Smooth muscle cell (in vitro differentiated cells): ENCODE measurements around the gene CCL22. TPM values are rescaled to one million over a fixed set of nuclear protein-coding genes. Genes with fewer than 3 reads are reported as not detected.

ENCODE experiments used
- DNase-seq: peaks from one replicate; lab custom pipeline; 2025; ENCODE audit not compliant: unreplicated experiment; lab: John Stamatoyannopoulos, UW
- H2AFZ ChIP-seq: fragments of 200-600 bp; sonication (generic); 2 replicates; pipeline ENCODE4 v1.6.0; 2016; ENCODE audit warnings: antibody characterized with exemption, low read depth, mild to moderate bottlenecking
- H3F3A ChIP-seq: fragments of 200-600 bp; sonication (generic); 2 replicates; pipeline ENCODE4 v1.6.0; 2017; ENCODE audit warnings: antibody characterized with exemption, low read depth
- H3K27ac ChIP-seq: fragments of 200-600 bp; sonication (generic); 2 replicates; pipeline ENCODE4 v1.5.1; 2016; ENCODE audit warnings: low read depth, mild to moderate bottlenecking
- H3K27me3 ChIP-seq: fragments of 200-600 bp; sonication (generic); 2 replicates; pipeline ENCODE4 v1.6.1; 2016; ENCODE audit warnings: low read depth, mild to moderate bottlenecking
- H3K36me3 ChIP-seq: fragments of 200-600 bp; sonication (generic); 2 replicates; pipeline ENCODE4 v1.5.1; 2016; ENCODE audit warnings: low read depth
- H3K4me1 ChIP-seq: fragments of 200-600 bp; sonication (generic); 2 replicates; pipeline ENCODE4 v1.5.1; 2016; ENCODE audit warnings: low read depth
- H3K4me2 ChIP-seq: fragments of 200-600 bp; sonication (generic); 2 replicates; pipeline ENCODE4 v1.6.0; 2016; ENCODE audit warnings: mild to moderate bottlenecking
- H3K4me3 ChIP-seq: fragments of 200-600 bp; sonication (generic); 2 replicates; pipeline ENCODE4 v1.5.1; 2016; ENCODE audit warnings: mild to moderate bottlenecking
- H3K79me2 ChIP-seq: fragments of 200-600 bp; sonication (generic); 2 replicates; pipeline ENCODE4 v1.6.0; 2016; ENCODE audit warnings: low read depth, mild to moderate bottlenecking
- H3K9ac ChIP-seq: fragments of 200-600 bp; sonication (generic); 2 replicates; pipeline ENCODE4 v1.6.0; 2016; ENCODE audit warnings: low read depth
- H3K9me3 ChIP-seq: fragments of 200-600 bp; sonication (generic); replicated peaks from 2 replicates; pipeline ENCODE4 v1.5.1; 2016; ENCODE audit warnings: low read depth
- H4K20me1 ChIP-seq: fragments of 200-600 bp; sonication (generic); 2 replicates; pipeline ENCODE4 v1.6.0; 2016; ENCODE audit warnings: low read depth
- WGBS: methylation state at CpG from one replicate; pipeline ENCODE4 v1.1.7; 2016; ENCODE audit warnings: low lambda C conversion rate; 5-methylcytosine and 5-hydroxymethylcytosine counted together
- polyA plus RNA-seq: library from polyadenylated mRNA; unstranded; fragments of >200 nt; fragmentation: Nextera tagmentation; extraction: Ambion mirVana; gene quantifications from 2 replicates; pipeline ENCODE4 v1.2.1, GENCODE V29; 2016
- small RNA-seq: library from RNA; depleted of rRNA; stranded (forward); fragments of <200 nt; gene quantifications from one replicate; pipeline ENCODE3, GENCODE V24; 2014
- total RNA-seq: library from RNA; depleted of rRNA; stranded (reverse); fragments of >200 nt; gene quantifications from 2 replicates; pipeline ENCODE4 v1.2.3, GENCODE V29; 2014
- TF ChIP-seq, protein P1 (sequence below): fragments of 200-600 bp; sonication (generic); IDR thresholded peaks from 2 replicates; pipeline ENCODE4 v1.5.1; 2017; ENCODE audit warnings: borderline replicate concordance, mild to moderate bottlenecking, antibody characterized with exemption; ENCODE audit not compliant: insufficient read depth, poor library complexity, severe bottlenecking

Gene CCL22
- total and polyA plus RNA-seq, 2 experiments from 2014 or later = not detected

DNA sequence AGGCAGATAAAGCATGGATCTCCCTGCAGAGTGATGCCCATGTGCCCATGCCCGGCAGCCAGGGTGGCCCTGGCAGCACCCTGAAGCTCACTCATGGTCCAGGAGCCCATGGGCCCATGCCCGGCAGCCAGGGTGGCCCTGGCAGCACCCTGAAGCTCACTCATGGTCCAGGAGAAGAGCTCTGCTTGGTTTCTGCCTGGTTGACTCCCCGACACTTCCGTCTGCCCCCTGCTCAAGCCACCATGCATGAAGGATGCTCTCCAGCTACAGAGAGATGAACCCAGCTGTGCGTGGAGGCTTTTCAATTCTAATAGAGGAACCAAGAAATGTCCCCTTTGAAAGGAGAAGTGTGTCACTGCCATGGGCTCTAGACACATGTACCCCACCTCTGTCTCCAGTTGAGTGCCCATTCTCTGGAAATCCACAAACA lies 54.7 kb downstream of the CCL22 start:
- H3K4me2 ChIP-seq = no peak overlapping the region
- no peak overlapping the region for H3K27ac ChIP-seq
- H3K4me1 ChIP-seq = no peaks in the 10 kb centered on the region
- H4K20me1 ChIP-seq = no peaks in the 10 kb centered on the region
- H3K4me3 ChIP-seq = no peak overlapping the region
- no peak for DNase-seq
- no peaks in the 10 kb centered on the region for H3K27me3 ChIP-seq
- no peaks in the 10 kb centered on the region for H3K9me3 ChIP-seq
- H3F3A ChIP-seq = no peaks in the 10 kb centered on the region
- H2AFZ ChIP-seq = no peak overlapping the region
- WGBS = 95% methylated on average over 5 of the region's 5 CpGs
- no peaks in the 10 kb centered on the region for H3K36me3 ChIP-seq
- H3K9ac ChIP-seq = no peak overlapping the region
- TF ChIP-seq, protein P1, sequence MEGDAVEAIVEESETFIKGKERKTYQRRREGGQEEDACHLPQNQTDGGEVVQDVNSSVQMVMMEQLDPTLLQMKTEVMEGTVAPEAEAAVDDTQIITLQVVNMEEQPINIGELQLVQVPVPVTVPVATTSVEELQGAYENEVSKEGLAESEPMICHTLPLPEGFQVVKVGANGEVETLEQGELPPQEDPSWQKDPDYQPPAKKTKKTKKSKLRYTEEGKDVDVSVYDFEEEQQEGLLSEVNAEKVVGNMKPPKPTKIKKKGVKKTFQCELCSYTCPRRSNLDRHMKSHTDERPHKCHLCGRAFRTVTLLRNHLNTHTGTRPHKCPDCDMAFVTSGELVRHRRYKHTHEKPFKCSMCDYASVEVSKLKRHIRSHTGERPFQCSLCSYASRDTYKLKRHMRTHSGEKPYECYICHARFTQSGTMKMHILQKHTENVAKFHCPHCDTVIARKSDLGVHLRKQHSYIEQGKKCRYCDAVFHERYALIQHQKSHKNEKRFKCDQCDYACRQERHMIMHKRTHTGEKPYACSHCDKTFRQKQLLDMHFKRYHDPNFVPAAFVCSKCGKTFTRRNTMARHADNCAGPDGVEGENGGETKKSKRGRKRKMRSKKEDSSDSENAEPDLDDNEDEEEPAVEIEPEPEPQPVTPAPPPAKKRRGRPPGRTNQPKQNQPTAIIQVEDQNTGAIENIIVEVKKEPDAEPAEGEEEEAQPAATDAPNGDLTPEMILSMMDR = no peak
- H3K79me2 ChIP-seq = no peaks in the 10 kb centered on the region

DNA sequence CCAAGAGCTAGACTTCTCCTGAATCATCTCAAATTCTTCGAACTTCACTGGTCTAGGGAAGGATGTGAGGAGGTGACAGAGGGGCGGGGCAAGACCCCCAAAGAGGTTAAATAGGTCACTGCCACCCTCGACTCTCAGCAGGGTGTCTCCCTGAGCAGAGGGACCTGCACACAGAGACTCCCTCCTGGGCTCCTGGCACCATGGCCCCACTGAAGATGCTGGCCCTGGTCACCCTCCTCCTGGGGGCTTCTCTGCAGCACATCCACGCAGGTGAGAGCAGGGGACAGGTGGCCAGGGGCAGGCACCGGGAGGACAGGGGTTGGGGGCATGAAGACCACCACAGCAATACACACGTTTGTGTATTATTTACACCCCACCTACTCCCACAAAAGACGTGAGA lies 55.1 kb downstream of the CCL22 start:
- no peaks in the 10 kb centered on the region for H3F3A ChIP-seq
- no peaks in the 10 kb centered on the region for H3K9me3 ChIP-seq
- no peak overlapping the region for H3K4me3 ChIP-seq
- H3K79me2 ChIP-seq = no peaks in the 10 kb centered on the region
- H4K20me1 ChIP-seq = no peaks in the 10 kb centered on the region
- WGBS = 88% methylated on average over 7 of the region's 7 CpGs
- TF ChIP-seq, protein P1 = no peak
- no peak overlapping the region for H3K4me2 ChIP-seq
- no peak overlapping the region for H2AFZ ChIP-seq
- no peak overlapping the region for H3K9ac ChIP-seq
- H3K27me3 ChIP-seq = no peaks in the 10 kb centered on the region
- no peak overlapping the region for H3K27ac ChIP-seq
- no peak for DNase-seq
- H3K4me1 ChIP-seq = no peaks in the 10 kb centered on the region
- no peaks in the 10 kb centered on the region for H3K36me3 ChIP-seq

Small RNAs within 50 kb of the gene (small RNA-seq; reads per million reads assigned to genes)
- gene AC108081.1 = not detected

Other genes with a start within 250 kb of the CCL22 start
- gene PSME3IP1, start 172.7 kb upstream of the CCL22 start, total RNA-seq = 68.7 and 104 TPM in 2 replicates
- 58.1 and 82.1 TPM in 2 replicates for gene PSME3IP1, start 172.7 kb upstream of the CCL22 start, polyA plus RNA-seq
- 57.1 and 58.0 TPM in 2 replicates for gene RSPRY1, start 172.5 kb upstream of the CCL22 start, total RNA-seq
- gene RSPRY1, start 172.5 kb upstream of the CCL22 start, polyA plus RNA-seq = 42.0 and 43.5 TPM in 2 replicates
- 78.1 and 85.6 TPM in 2 replicates for gene ARL2BP, start 113.5 kb upstream of the CCL22 start, total RNA-seq
- gene ARL2BP, start 113.5 kb upstream of the CCL22 start, polyA plus RNA-seq = 68.9 and 88.0 TPM in 2 replicates
- gene PLLP, start 74.1 kb upstream of the CCL22 start, total RNA-seq = 0.81 TPM in 1 of 2 replicates, not detected in the other
- 0.33 and 0.59 TPM in 2 replicates for gene PLLP, start 74.1 kb upstream of the CCL22 start, polyA plus RNA-seq
- 2.2 and 4.0 TPM in 2 replicates for gene CX3CL1, start 13.7 kb downstream of the CCL22 start, total RNA-seq
- 2.8 and 5.4 TPM in 2 replicates for gene CX3CL1, start 13.7 kb downstream of the CCL22 start, polyA plus RNA-seq
- gene CCL17, start 46.0 kb downstream of the CCL22 start, total RNA-seq = not detected in 2 replicates
- not detected in 2 replicates for gene CCL17, start 46.0 kb downstream of the CCL22 start, polyA plus RNA-seq
- 36.6 and 39.5 TPM in 2 replicates for gene CIAPIN1, start 88.6 kb downstream of the CCL22 start, total RNA-seq
- gene CIAPIN1, start 88.6 kb downstream of the CCL22 start, polyA plus RNA-seq = 58.1 and 67.4 TPM in 2 replicates
- gene COQ9, start 88.7 kb downstream of the CCL22 start, total RNA-seq = 34.7 and 38.1 TPM in 2 replicates
- 59.7 and 62.1 TPM in 2 replicates for gene COQ9, start 88.7 kb downstream of the CCL22 start, polyA plus RNA-seq
- gene POLR2C, start 103.9 kb downstream of the CCL22 start, total RNA-seq = 60.9 and 90.0 TPM in 2 replicates
- 58.0 and 67.3 TPM in 2 replicates for gene POLR2C, start 103.9 kb downstream of the CCL22 start, polyA plus RNA-seq
- 36.5 and 43.5 TPM in 2 replicates for gene DOK4, start 127.7 kb downstream of the CCL22 start, total RNA-seq
- gene DOK4, start 127.7 kb downstream of the CCL22 start, polyA plus RNA-seq = 73.6 and 95.6 TPM in 2 replicates
- gene CCDC102A, start 177.8 kb downstream of the CCL22 start, total RNA-seq = 10.8 and 13.4 TPM in 2 replicates
- gene CCDC102A, start 177.8 kb downstream of the CCL22 start, polyA plus RNA-seq = 21.9 and 25.3 TPM in 2 replicates
- gene ADGRG5, start 183.9 kb downstream of the CCL22 start, total RNA-seq = not detected in 2 replicates
- not detected in 2 replicates for gene ADGRG5, start 183.9 kb downstream of the CCL22 start, polyA plus RNA-seq